GM23338 (cell line): ENCODE data around the gene GALNT9.

ENCODE experiments used
- EZH2 ChIP-seq: fragments of 200-600 bp; sonication (generic); IDR thresholded peaks from one replicate; pipeline ENCODE4 v1.8.0; 2017; ENCODE audit warnings: antibody characterized with exemption, mild to moderate bottlenecking, low read depth; ENCODE audit not compliant: unreplicated experiment
- JUNB ChIP-seq: IDR thresholded peaks from one replicate; pipeline ENCODE4 v1.6.1; 2016; ENCODE audit warnings: antibody characterized with exemption; ENCODE audit not compliant: unreplicated experiment
- POLR2AphosphoS5 ChIP-seq: IDR thresholded peaks from 2 replicates; pipeline ENCODE4 v1.6.1; 2016; ENCODE audit warnings: antibody characterized with exemption, low read depth
- TF ChIP-seq, protein P1 (sequence below), 2 experiments: fragments of 200-600 bp in 1 of 2; sonication (generic) in 1 of 2; conservative IDR thresholded peaks; 2 replicates each; pipeline versions ENCODE4 v1.5.1 to v1.6.1; 2016 to 2017; ENCODE audit warnings: antibody characterized with exemption in 2 of 2, low read depth in 2 of 2, mild to moderate bottlenecking in 2 of 2, moderate library complexity in 1 of 2
- TF ChIP-seq, protein P2 (sequence below): IDR thresholded peaks from one replicate; pipeline ENCODE4 v1.6.1; 2018; ENCODE audit warnings: antibody characterized with exemption; ENCODE audit not compliant: unreplicated experiment

DNA sequence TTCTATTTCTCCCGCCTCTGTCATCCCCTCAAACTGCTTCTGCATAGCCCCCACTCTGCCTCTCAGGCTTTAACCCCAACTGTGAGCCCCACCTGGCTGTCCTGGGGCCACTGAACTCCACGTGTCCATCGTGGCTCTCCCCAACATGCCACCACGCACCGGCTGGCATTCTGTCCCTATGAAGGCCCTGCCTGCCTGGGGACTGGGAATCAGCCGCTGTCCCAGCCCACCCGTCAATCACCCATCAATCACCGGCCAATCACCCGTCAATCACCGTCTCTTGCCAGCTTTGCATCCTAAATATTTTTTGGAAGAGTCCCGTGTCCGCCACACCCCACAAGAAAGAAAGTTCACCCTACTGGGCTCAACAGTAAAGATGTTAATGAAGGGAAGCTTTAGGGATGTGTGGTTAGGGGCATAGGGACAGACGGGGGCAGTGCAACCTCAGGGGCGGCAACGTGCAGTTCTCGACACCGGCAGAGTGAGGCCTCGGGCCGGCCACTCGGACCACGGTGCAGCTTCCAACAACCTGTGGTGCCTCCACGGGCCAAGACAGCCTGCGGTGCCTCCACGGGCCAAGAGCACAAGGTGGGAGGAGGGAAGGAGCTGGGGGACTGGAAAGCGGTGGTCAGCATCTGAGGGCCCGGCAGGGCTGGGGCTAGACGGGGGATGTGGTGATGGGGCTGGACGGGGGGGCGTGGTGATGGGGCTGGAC is 85.6 kb downstream of the GALNT9 start:
- TF ChIP-seq, protein P1, sequence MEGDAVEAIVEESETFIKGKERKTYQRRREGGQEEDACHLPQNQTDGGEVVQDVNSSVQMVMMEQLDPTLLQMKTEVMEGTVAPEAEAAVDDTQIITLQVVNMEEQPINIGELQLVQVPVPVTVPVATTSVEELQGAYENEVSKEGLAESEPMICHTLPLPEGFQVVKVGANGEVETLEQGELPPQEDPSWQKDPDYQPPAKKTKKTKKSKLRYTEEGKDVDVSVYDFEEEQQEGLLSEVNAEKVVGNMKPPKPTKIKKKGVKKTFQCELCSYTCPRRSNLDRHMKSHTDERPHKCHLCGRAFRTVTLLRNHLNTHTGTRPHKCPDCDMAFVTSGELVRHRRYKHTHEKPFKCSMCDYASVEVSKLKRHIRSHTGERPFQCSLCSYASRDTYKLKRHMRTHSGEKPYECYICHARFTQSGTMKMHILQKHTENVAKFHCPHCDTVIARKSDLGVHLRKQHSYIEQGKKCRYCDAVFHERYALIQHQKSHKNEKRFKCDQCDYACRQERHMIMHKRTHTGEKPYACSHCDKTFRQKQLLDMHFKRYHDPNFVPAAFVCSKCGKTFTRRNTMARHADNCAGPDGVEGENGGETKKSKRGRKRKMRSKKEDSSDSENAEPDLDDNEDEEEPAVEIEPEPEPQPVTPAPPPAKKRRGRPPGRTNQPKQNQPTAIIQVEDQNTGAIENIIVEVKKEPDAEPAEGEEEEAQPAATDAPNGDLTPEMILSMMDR (conservative IDR thresholded peaks at IDR 0.05; ENCODE audit: low read depth in 2 of 2), result peak in 1 of 2 experiments; percentile 53; a peak in 2 of 4 replicates
- TF ChIP-seq EZH2, result no peak
- TF ChIP-seq, protein P2, sequence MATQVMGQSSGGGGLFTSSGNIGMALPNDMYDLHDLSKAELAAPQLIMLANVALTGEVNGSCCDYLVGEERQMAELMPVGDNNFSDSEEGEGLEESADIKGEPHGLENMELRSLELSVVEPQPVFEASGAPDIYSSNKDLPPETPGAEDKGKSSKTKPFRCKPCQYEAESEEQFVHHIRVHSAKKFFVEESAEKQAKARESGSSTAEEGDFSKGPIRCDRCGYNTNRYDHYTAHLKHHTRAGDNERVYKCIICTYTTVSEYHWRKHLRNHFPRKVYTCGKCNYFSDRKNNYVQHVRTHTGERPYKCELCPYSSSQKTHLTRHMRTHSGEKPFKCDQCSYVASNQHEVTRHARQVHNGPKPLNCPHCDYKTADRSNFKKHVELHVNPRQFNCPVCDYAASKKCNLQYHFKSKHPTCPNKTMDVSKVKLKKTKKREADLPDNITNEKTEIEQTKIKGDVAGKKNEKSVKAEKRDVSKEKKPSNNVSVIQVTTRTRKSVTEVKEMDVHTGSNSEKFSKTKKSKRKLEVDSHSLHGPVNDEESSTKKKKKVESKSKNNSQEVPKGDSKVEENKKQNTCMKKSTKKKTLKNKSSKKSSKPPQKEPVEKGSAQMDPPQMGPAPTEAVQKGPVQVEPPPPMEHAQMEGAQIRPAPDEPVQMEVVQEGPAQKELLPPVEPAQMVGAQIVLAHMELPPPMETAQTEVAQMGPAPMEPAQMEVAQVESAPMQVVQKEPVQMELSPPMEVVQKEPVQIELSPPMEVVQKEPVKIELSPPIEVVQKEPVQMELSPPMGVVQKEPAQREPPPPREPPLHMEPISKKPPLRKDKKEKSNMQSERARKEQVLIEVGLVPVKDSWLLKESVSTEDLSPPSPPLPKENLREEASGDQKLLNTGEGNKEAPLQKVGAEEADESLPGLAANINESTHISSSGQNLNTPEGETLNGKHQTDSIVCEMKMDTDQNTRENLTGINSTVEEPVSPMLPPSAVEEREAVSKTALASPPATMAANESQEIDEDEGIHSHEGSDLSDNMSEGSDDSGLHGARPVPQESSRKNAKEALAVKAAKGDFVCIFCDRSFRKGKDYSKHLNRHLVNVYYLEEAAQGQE, result no peak
- no peak for TF ChIP-seq POLR2AphosphoS5
- TF ChIP-seq JUNB, result no peak
